ENCODE data around the gene NKAIN2.

DNA sequence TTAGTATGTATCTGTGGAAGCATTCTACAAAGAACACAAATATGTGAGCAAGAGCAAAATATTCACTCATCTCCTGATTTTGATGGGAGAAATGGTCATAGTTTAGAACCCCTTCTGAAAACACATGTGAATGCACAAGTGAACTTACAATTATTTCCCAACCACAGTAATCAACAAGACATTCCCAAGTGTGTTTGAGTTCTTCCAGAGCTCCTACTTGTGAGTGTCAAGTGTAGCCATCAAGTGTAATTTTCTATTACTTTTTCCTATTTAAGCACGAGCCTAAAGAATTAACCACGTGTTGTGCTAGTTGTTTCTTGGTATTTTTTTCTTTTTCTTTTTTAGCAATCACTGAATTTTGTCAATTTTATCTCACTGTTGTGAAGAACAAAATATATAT, 402.3 kb downstream of the NKAIN2 start:
- TF ChIP-seq CTCF (conservative IDR thresholded peaks at IDR 0.05) (no peak), ZFX (IDR thresholded peaks at IDR 0.05) (no peak)

All from C4-2B (cell line).